HuH-7.5 (cell line): ENCODE results near the gene ZSWIM6.

Source experiments
- DNase-seq: peaks from one replicate; pipeline ENCODE4 v3.0.0; 2011; ENCODE audit warnings: low spot score

The ZSWIM6 gene

GRCh38 chr5:61447780-61448495 is 115.9 kb downstream of the ZSWIM6 start:
- no peak for DNase-seq

GRCh38 chr5:61449804-61450492 is 117.9 kb downstream of the ZSWIM6 start:
- DNase-seq: no peak

GRCh38 chr5:61450493-61451279 is 118.6 kb downstream of the ZSWIM6 start:
- DNase-seq: no peak

GRCh38 chr5:61455179-61456006 is 123.3 kb downstream of the ZSWIM6 start:
- no peak for DNase-seq

GRCh38 chr5:61460471-61460870 is 128.4 kb downstream of the ZSWIM6 start:
- DNase-seq: no peak

- DNase-seq: no peak
Observed at GRCh38 chr5:61461417-61461816, 129.4 kb downstream of the ZSWIM6 start.

GRCh38 chr5:61461926-61462325 is 129.9 kb downstream of the ZSWIM6 start:
- DNase-seq: no peak

GRCh38 chr5:61463596-61463995 is 131.5 kb downstream of the ZSWIM6 start:
- no peak for DNase-seq

GRCh38 chr5:61464512-61464911 is 132.5 kb downstream of the ZSWIM6 start:
- DNase-seq: no peak

GRCh38 chr5:61465066-61465465 is 133.0 kb downstream of the ZSWIM6 start:
- no peak for DNase-seq

GRCh38 chr5:61465496-61465895 is 133.4 kb downstream of the ZSWIM6 start:
- DNase-seq: no peak

- no peak for DNase-seq
Observed at GRCh38 chr5:61466017-61466416, 134.0 kb downstream of the ZSWIM6 start.

GRCh38 chr5:61467766-61468482 is 135.9 kb downstream of the ZSWIM6 start:
- DNase-seq: no peak

- no peak for DNase-seq
Observed at GRCh38 chr5:61468483-61468865, 136.4 kb downstream of the ZSWIM6 start.

GRCh38 chr5:61471352-61471751 is 139.3 kb downstream of the ZSWIM6 start:
- DNase-seq: no peak

GRCh38 chr5:61472172-61472958 is 140.3 kb downstream of the ZSWIM6 start:
- no peak for DNase-seq

GRCh38 chr5:61474746-61475145 is 142.7 kb downstream of the ZSWIM6 start:
- no peak for DNase-seq

GRCh38 chr5:61477788-61478187 is 145.7 kb downstream of the ZSWIM6 start:
- DNase-seq: no peak

GRCh38 chr5:61479850-61480614 is 148.0 kb downstream of the ZSWIM6 start:
- DNase-seq: no peak

GRCh38 chr5:61482980-61483379 is 150.9 kb downstream of the ZSWIM6 start:
- no peak for DNase-seq
